HEK293T (cell line): ENCODE data around the gene NAV2.

Experiments
- ARNT ChIP-seq: fragments of 450-650 bp; IDR thresholded peaks from 2 replicates; pipeline ENCODE4 v1.6.1; 2017; ENCODE audit warnings: mild to moderate bottlenecking
- BHLHE40 ChIP-seq: fragments of 450-650 bp; IDR thresholded peaks from 2 replicates; pipeline ENCODE4 v1.6.1; 2016; ENCODE audit warnings: mild to moderate bottlenecking, moderate library complexity, borderline replicate concordance
- ELF4 ChIP-seq: fragments of 450-650 bp; IDR thresholded peaks from 2 replicates; pipeline ENCODE4 v1.6.1; 2017; ENCODE audit warnings: antibody characterized with exemption
- FOXA1 ChIP-seq: fragments of 450-650 bp; IDR thresholded peaks from 2 replicates; pipeline ENCODE4 v1.6.1; 2016; ENCODE audit warnings: mild to moderate bottlenecking
- FOXK2 ChIP-seq: fragments of 450-650 bp; IDR thresholded peaks from 2 replicates; pipeline ENCODE4 v1.6.1; 2016; ENCODE audit warnings: mild to moderate bottlenecking
- FOXM1 ChIP-seq: fragments of 450-650 bp; IDR thresholded peaks from 2 replicates; pipeline ENCODE4 v1.6.1; 2017; ENCODE audit warnings: mild to moderate bottlenecking, borderline replicate concordance
- HDGF ChIP-seq: fragments of 450-650 bp; IDR thresholded peaks from 2 replicates; pipeline ENCODE4 v1.6.1; 2017; ENCODE audit warnings: antibody characterized with exemption, borderline replicate concordance
- LEF1 ChIP-seq: fragments of 450-650 bp; IDR thresholded peaks from 2 replicates; pipeline ENCODE4 v1.6.1; 2017; ENCODE audit warnings: mild to moderate bottlenecking, borderline replicate concordance
- NFRKB ChIP-seq: fragments of 450-650 bp; IDR thresholded peaks from 2 replicates; pipeline ENCODE4 v1.6.1; 2016; ENCODE audit warnings: mild to moderate bottlenecking, moderate library complexity
- PKNOX1 ChIP-seq: fragments of 450-650 bp; IDR thresholded peaks from 2 replicates; pipeline ENCODE4 v1.6.1; 2016
- SP1 ChIP-seq: fragments of 450-650 bp; IDR thresholded peaks from 2 replicates; pipeline ENCODE4 v1.6.1; 2017
- SUZ12 ChIP-seq: fragments of 450-650 bp; IDR thresholded peaks from 2 replicates; pipeline ENCODE4 v1.6.1; 2016; ENCODE audit warnings: mild to moderate bottlenecking
- TARDBP ChIP-seq: fragments of 450-650 bp; IDR thresholded peaks from 2 replicates; pipeline ENCODE4 v1.6.1; 2016
- ZNF384 ChIP-seq: fragments of 450-650 bp; IDR thresholded peaks from 2 replicates; pipeline ENCODE4 v1.6.1; 2016

- no peak for TF ChIP-seq FOXM1
- TF ChIP-seq FOXK2, result no peak
- TF ChIP-seq ARNT, result no peak
- TF ChIP-seq BHLHE40, result no peak
- TF ChIP-seq TARDBP, result no peak
- no peak for TF ChIP-seq PKNOX1
- no peak for TF ChIP-seq SP1
- no peak for TF ChIP-seq FOXA1
- no peak for TF ChIP-seq ELF4
- no peak for TF ChIP-seq HDGF
- no peak for TF ChIP-seq ZNF384
- no peak for TF ChIP-seq SUZ12
- TF ChIP-seq NFRKB, result no peak
- TF ChIP-seq LEF1, result no peak
Observed at GRCh38 chr11:19973136-19973635, 260.5 kb downstream of the NAV2 start.
